Neuron (in vitro differentiated cells): ENCODE results near the gene FIGNL2.
A peak's percentile ranks its signal among the peaks of the same experiment; 100 is the strongest.

Experiments
- H2AFZ ChIP-seq: one replicate; pipeline ENCODE4 v1.6.1; 2013; ENCODE audit warnings: low read depth, mild to moderate bottlenecking, inconsistent platforms, low read length, moderate library complexity
- H3K27me3 ChIP-seq: one replicate; pipeline ENCODE4 v1.6.1; 2013; ENCODE audit warnings: low read length; ENCODE audit not compliant: insufficient read depth
- H3K36me3 ChIP-seq: one replicate; pipeline ENCODE4 v1.6.1; 2013; ENCODE audit warnings: low read length; ENCODE audit not compliant: insufficient read depth
- H3K4me1 ChIP-seq: one replicate; pipeline ENCODE4 v1.6.1; 2013; ENCODE audit warnings: low read length; ENCODE audit not compliant: insufficient read depth
- H3K4me3 ChIP-seq: 2 replicates; pipeline ENCODE4 v1.5.1; 2013; ENCODE audit warnings: mild to moderate bottlenecking, low read length, moderate library complexity
- H3K9me3 ChIP-seq: one replicate; pipeline ENCODE4 v1.6.1; 2013; ENCODE audit warnings: low read length

FIGNL2 gene

DNA sequence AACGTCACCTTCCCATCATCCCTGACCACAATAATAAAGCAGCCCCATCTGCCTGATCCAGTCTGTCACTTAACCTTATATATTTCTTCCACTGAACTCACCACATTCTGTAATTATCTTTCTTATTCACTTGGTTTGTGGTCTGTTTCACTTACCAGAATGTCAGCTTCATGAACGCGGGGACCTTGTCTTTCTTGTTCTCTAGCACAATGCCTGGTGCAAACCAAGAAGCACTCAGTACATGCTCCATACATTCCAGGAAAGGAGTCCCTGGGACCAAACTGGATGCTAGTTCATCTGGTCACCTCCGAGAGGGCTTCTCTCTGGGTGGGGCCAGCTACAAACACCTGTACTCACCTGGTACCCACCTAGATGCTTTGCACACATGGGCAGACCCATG is 22.0 kb upstream of the FIGNL2 start:
- H3K4me3 ChIP-seq = no peak overlapping the region
- H3K9me3 ChIP-seq = no peaks in the 10 kb centered on the region
- peak overlapping the region; percentile 37 for H2AFZ ChIP-seq
- no peaks in the 10 kb centered on the region for H3K27me3 ChIP-seq
- peaks cover 52% of the 10 kb centered on the region for H3K4me1 ChIP-seq
- H3K36me3 ChIP-seq = no peaks in the 10 kb centered on the region

DNA sequence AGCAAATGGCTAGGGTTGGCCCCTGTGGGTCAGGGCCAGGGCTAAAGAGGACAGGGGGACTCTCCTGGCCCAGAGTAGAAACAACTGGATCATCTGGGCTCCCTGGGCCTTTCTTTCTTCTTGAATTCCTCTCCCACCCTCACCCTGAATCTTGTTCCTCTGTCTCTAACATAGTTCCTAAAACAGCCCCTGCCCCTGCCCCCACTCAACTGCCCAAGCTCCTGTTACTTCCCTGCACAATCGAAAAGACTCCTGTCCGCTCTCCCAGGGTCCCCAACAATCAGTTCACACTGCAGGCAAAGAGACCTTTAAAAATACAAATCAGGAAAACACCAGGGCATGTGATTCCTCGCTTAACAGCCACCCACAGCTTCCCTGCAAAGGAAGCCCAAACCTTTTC is 21.4 kb upstream of the FIGNL2 start:
- no peaks in the 10 kb centered on the region for H3K9me3 ChIP-seq
- peaks cover 58% of the 10 kb centered on the region for H3K4me1 ChIP-seq
- H3K4me3 ChIP-seq = no peak overlapping the region
- peak overlapping the region; percentile 60 for H2AFZ ChIP-seq
- H3K36me3 ChIP-seq = no peaks in the 10 kb centered on the region
- H3K27me3 ChIP-seq = no peaks in the 10 kb centered on the region

DNA sequence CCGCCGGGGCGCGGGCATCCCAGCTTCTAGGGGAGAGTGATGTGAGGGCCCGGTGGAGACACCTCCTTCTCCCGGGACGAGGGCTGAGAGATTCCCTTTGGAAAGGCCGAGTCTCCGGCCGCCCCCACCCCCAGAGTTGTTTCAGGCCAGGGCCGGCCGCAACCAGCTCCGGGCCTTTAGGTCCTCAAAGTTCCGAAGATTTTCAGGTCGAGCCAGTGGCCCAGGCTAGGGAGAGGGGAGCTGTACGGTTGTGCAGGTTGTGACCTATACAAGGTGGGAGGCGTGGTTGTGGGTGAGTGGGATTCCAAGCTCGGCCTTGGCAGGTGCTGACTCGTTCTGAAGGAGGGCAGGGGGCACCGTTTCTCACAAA is 21.0 kb upstream of the FIGNL2 start:
- H3K4me1 ChIP-seq = peaks cover 61% of the 10 kb centered on the region

DNA sequence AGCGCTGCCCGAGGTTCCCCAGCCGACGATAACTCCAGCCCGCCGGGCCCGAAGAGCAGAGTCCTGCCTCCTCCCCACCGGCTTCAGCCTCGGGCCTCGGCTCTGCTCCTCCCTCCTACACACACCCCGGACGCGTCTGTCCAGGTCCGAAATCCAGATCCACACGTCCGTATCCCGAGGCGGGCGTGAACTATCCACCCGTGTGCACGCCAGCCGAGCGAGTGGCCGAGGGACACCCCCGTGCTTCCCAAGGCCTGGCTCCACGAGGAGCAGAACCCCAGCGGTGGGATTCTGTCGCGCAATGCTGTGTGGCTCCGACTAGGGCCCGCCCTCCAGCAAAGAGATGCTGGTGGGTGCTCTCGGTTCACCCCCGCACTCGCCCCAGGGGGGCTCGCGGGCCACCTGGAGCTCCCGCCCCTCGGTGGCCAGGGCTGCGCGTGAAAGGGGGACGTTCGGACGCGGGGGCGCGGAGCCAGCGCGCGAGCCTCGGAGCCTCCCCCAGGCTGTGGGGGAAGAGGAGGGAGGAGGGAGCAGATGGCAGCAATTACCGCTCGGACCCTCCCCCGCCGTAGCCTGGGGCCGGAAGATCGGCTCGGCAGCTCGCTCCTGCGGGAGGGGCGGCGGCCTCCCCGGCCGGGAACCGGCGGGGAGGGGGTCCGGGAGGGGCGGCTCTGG is 20.4 kb upstream of the FIGNL2 start:
- Histone ChIP-seq H2AFZ (peak overlapping the region; percentile 60), H3K9me3 (no peaks in the 10 kb centered on the region), H3K4me1 (peaks cover 58% of the 10 kb centered on the region), H3K36me3 (no peaks in the 10 kb centered on the region), H3K27me3 (no peaks in the 10 kb centered on the region), H3K4me3 (no peak overlapping the region)

More for the DNA sequence above, 21.0 kb upstream of the FIGNL2 start:
- H3K27me3 ChIP-seq = no peaks in the 10 kb centered on the region
- no peaks in the 10 kb centered on the region for H3K9me3 ChIP-seq
- H3K36me3 ChIP-seq = no peaks in the 10 kb centered on the region
- H2AFZ ChIP-seq = peak overlapping the region; percentile 60
- peak overlapping the region; percentile 3 for H3K4me3 ChIP-seq

DNA sequence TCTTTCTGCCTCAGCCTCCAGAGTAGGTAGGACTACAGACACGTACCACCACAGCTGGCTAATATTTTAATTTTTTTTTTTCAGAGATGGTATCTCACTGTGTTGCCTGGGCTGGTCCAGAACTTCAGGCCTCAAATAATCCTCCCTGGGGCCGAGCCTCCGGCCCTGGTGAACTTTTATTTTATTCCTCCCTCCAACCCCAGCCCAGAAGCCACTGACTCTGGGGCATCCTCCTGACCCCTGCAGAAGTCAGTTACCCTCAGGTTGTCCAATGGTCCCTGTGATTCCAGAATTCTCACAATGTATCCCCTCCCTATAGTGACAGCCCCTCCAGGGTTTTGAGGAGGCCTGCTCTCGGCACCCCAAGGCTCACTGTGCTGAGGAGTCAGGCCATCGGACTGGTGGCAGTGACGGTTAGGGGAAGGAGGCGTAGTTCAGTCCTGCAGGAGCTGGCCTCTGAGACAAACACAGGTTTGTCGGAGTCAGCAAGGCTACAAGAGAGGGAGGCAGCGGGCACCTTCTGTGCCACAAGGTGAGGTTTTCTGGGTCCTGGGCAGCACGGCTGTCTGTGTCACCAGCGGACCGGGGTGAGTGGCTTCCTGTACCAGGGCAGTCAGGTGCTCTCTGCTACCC is 19.4 kb upstream of the FIGNL2 start:
- H2AFZ ChIP-seq = no peak overlapping the region
- H3K27me3 ChIP-seq = no peaks in the 10 kb centered on the region
- H3K4me1 ChIP-seq = peaks cover 61% of the 10 kb centered on the region

DNA sequence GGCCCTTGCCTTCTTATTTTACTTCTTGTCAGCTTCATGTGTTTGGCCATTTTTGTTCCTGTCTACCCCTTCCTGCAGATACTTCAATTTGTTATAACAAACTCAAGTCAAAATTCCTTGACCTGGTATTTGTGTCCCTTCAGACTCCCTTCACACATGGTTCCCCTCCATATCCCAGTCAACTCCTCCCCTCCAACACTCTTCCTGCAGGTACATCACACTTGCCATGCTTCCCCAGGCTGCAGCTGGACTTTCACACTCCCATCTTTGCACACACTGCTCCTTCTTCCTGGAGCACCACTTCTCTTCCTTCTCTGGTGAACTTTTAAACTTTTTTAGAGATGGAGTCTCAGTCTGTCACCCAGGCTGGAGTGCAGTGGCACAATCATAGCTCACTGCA is 18.9 kb upstream of the FIGNL2 start:
- no peak overlapping the region for H2AFZ ChIP-seq

More for the DNA sequence above, 19.4 kb upstream of the FIGNL2 start:
- Histone ChIP-seq H3K9me3 (no peaks in the 10 kb centered on the region), H3K36me3 (no peaks in the 10 kb centered on the region), H3K4me3 (no peak overlapping the region)

DNA sequence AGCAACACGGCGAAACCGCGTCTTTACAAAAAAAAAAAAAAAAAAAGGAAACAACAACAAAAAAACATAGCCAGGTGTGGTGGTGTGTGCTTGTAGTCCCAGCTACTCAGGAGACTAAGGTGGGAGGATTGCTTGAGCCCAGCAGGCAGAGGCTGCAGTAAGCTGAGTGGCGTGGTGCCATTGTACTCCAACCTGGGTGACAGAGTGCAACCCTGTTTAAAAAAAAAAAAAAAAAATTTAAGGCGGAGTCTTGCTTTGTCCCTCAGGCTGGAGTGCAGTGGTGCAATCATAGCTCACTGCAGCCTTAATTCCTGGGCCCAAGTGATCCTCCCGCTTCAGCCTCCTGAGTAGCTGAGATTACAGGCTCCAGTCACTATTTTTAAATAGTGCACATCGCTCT is 18.2 kb upstream of the FIGNL2 start:
- Histone ChIP-seq H3K27me3 (no peaks in the 10 kb centered on the region), H3K4me1 (peaks cover 57% of the 10 kb centered on the region), H3K36me3 (no peaks in the 10 kb centered on the region), H3K4me3 (no peak overlapping the region), H3K9me3 (no peaks in the 10 kb centered on the region), H2AFZ (no peak overlapping the region)

More for the DNA sequence above, 18.9 kb upstream of the FIGNL2 start:
- Histone ChIP-seq H3K4me1 (peaks cover 63% of the 10 kb centered on the region), H3K27me3 (no peaks in the 10 kb centered on the region), H3K4me3 (no peak overlapping the region), H3K36me3 (no peaks in the 10 kb centered on the region), H3K9me3 (no peaks in the 10 kb centered on the region)

DNA sequence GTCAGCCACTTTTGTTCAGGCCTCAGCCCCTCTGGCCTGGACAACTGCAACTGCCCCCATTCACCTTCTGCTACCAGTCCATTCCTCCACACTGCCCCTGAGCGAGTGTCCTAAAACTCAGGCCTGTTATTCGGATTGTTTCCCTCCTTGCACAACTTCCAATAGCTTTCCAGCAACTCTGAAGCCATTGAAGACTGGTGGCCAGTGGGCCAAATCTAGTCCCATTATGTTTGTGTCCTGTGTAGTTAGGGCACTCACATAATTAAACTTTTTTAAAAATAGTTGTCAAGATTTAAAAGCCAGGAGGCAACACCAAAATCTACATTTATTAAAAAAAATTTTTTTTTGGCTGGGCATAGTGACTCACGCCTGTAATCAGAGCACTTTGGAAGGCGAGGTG is 17.8 kb upstream of the FIGNL2 start:
- Histone ChIP-seq H3K9me3 (no peaks in the 10 kb centered on the region), H3K27me3 (no peaks in the 10 kb centered on the region), H3K36me3 (no peaks in the 10 kb centered on the region), H2AFZ (no peak overlapping the region), H3K4me1 (peaks cover 52% of the 10 kb centered on the region), H3K4me3 (no peak overlapping the region)

DNA sequence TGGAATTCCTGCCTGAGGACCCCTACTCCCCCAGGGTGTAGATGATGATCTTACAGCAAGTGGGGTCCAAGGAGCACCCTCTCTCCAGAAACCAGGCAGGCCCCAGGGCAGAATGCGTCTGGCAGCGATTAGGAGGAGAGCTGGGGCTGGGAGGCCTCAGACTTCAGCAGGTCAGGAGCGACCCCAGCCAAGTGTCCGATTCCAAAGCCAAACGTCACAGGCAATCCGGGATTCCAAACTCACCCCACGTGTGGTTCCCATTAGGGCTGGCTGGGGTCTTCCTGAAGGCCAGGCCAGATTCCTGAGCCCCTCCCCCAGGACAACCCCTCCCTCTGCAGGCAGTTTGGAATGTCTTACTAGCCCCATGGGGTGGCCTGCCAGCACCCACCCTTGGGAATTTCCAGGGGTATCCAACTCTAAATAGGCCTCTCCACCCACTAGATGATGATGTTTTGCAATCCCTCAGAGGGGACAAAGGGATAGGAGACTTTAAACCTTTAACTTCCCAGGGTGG is 17.3 kb upstream of the FIGNL2 start:
- peaks cover 47% of the 10 kb centered on the region for H3K4me1 ChIP-seq
- H3K4me3 ChIP-seq = peak overlapping the region; percentile 59
- H3K36me3 ChIP-seq = no peaks in the 10 kb centered on the region
- H3K9me3 ChIP-seq = no peaks in the 10 kb centered on the region
- H2AFZ ChIP-seq = no peak overlapping the region
- no peaks in the 10 kb centered on the region for H3K27me3 ChIP-seq

DNA sequence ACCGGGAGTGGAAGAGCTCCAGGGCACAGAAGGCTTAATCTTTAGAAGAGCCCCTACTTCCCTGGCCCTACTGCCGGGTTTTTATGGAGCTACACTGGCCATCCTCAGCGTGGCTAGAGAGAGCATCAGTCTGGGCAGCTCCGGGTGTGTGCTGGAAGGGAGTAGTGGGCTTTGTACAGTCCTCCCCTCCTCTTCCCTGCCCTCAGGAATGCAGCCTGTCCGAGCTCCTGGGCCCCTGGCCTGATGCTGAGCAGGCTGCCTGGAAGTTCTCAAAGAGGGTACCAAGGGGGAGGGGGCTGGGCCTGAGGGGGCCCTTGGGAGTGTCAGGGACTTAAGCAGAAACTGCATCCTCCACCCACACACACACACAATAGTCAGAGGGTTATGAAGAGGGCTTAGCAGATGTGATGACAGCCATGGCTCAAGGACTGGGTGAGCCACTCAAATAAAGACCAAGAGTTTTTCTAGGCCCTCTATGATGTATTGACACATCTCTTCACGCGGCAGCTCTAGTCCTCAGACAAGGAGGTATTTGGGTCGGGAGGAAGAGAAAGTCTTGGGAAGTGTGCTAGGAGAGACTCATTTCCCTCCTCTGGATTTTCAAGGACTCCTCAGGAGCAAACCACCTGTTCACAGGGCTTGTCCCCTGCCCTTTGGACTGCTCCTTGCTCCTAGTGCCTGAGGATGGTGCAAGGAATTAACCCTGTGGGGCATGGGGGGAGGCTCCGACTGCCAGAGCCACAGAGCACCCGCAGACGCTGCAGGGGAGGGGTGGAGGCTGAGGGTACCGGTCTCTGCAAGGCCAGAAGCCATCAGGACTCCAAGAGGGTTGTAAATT is 16.5 kb upstream of the FIGNL2 start:
- H3K4me3 ChIP-seq = peak overlapping the region; percentile 59
- H3K4me1 ChIP-seq = peaks cover 40% of the 10 kb centered on the region
- H3K27me3 ChIP-seq = no peaks in the 10 kb centered on the region
- no peaks in the 10 kb centered on the region for H3K36me3 ChIP-seq
- no peaks in the 10 kb centered on the region for H3K9me3 ChIP-seq
- H2AFZ ChIP-seq = peak overlapping the region; percentile 57

DNA sequence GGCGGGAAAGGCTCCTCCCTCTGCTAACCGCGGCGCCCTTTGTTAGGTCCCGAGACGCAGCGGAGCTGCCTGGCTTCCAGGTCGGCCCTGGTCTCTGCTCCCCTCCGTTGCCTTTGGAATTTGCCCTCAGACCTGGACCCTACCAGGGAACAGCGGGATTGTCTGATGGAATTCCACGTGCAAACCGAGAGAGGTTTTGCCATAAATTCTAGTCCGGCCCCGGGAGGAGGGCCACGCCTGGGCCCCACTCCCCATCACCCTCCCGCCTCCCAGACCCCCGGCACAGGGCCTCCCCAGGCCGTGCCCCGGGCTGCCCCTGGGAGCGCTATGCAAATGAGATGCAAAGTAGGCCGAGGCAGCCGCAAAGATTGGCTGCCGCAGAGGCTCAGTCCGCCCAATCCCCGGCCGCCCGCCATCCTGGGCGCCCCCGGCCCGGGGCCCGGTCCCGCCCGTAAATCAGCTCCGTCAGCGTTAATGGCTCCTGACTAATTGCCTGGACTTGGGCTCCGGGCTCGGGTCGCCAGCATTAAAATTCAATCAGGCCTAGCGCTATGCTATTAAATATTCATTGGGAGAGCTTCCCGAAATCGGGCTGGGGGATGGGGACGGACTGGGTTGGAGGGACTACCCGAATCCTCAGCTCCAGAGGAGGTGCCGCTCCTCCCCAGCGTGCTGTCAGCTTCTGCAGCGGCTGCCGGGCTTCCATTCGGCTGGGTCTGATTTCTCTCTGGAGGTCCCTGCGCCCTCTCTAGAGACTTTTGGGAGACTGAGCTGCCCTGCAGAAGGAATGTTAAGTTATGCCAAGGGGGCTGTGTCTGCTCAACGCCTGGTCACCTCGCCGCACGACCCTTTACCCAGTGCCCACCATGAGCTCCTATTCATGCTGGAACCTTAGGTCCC is 15.7 kb upstream of the FIGNL2 start:
- peaks cover 33% of the 10 kb centered on the region for H3K4me1 ChIP-seq
- peak overlapping the region; percentile 57 for H2AFZ ChIP-seq
- H3K9me3 ChIP-seq = no peaks in the 10 kb centered on the region
- H3K36me3 ChIP-seq = no peaks in the 10 kb centered on the region
- no peaks in the 10 kb centered on the region for H3K27me3 ChIP-seq
- peak overlapping the region; percentile 59 for H3K4me3 ChIP-seq

DNA sequence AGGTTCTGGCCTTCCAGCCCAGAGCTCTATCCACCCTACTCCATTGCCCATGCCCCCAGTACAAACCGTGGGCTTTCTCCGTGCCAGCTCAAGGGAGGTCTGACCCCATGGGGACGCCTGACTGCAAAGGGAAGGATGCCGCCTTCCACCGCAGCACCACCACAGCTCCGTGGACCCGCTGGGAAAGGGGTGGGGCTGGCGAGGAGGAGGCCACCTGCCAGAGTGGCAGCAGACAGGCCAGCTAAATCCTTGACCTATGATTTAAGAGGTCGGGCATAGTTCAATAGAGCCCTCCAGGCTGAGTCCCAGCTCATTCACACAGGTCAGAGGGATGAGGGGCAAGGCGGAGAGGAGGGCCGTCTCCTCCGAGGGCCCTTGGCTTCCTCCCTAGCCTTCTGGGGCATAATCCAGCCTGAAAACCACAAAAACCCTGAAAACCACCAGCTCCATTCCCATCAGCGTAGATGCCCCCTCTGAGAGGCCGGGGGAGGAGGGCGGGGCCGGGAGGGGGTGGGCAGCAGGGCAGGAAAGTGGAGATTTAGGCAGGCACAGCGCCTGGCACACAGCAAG is 14.9 kb upstream of the FIGNL2 start:
- no peaks in the 10 kb centered on the region for H3K27me3 ChIP-seq
- no peaks in the 10 kb centered on the region for H3K36me3 ChIP-seq
- H3K9me3 ChIP-seq = no peaks in the 10 kb centered on the region
- peaks cover 33% of the 10 kb centered on the region for H3K4me1 ChIP-seq
- H2AFZ ChIP-seq = peak overlapping the region; percentile 57
- H3K4me3 ChIP-seq = peak overlapping the region; percentile 59
